Ramos (cell line): ENCODE data around the gene BRD3OS.
"Not testable (repeated sequence)": the region's sequence is repeated elsewhere in the genome, so short reads cannot be mapped to it uniquely, and the experiment has no call there.

Experiments
- in situ Hi-C: fragments of 300-500 bp; cut with MboI; formaldehyde crosslinking; loops from one replicate; pipeline ENCODE4 v1.14.3; 2022; ENCODE audit warnings: low sequenced_read_pairs; ENCODE audit not compliant: unreplicated experiment

BRD3OS gene

GRCh38 chr9:134072683-134073082, 47.4 kb downstream of the BRD3OS start:
- in situ Hi-C loops: not testable (repeated sequence)

- in situ Hi-C loops: no loop called here
These were observed 48.2 kb downstream of the BRD3OS start for GRCh38 chr9:134073500-134073899.

DNA sequence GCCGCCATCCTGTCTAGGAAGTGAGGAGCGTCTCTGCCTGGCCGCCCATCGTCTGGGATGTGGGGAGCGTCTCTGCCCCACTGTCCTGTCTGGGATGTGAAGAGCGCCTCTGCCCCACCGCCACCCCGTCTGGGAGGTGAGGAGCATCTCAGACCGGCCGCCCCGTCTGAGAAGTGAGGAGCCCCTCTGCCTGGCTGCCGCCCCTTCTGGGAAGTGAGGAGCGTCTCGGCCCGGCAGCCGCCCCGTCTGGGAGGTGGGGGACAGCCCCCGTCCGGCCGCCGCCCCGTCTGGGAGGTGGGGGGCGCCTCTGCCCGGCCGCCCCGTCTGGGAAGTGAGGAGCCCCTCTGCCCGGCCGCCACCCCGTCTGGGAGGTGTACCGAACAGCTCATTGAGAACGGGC, 50.4 kb downstream of the BRD3OS start:
- in situ Hi-C loops: not testable (repeated sequence)

GRCh38 chr9:134076644-134077043, 51.4 kb downstream of the BRD3OS start:
- in situ Hi-C loops: no loop called here
